Subcutaneous adipose tissue (tissue), 4 donors: ENCODE data around the gene CDK5RAP2. TPM values are rescaled to one million over a fixed set of nuclear protein-coding genes. Genes with fewer than 3 reads are reported as not detected.

Source experiments
- CTCF ChIP-seq: fragments of 450-650 bp; IDR thresholded peaks from one replicate; pipeline ENCODE4 v1.5.1; 2016; ENCODE audit warnings: low read depth, mild to moderate bottlenecking, control low read depth, antibody characterized with exemption, moderate library complexity
- total RNA-seq, 4 donors: library from RNA; depleted of rRNA; stranded (reverse); fragments of >200 nt; gene quantifications; one replicate each; pipeline ENCODE4 v1.1.0, GENCODE V29; 2016

The CDK5RAP2 gene
- total RNA-seq, 4 donors from 2014 or later, result 27.9 to 52.2 (median 38.2) TPM

- no peak for TF ChIP-seq CTCF
Measured at GRCh38 chr9:120568816-120569215, 11.2 kb downstream of the CDK5RAP2 start.

GRCh38 chr9:120567874-120568273 lies 12.1 kb downstream of the CDK5RAP2 start:
- TF ChIP-seq CTCF, result no peak

- TF ChIP-seq CTCF, result no peak
Measured at GRCh38 chr9:120567081-120567480, 12.9 kb downstream of the CDK5RAP2 start.

GRCh38 chr9:120564589-120564988 lies 15.4 kb downstream of the CDK5RAP2 start:
- no peak for TF ChIP-seq CTCF

GRCh38 chr9:120562861-120563443 lies 17.0 kb downstream of the CDK5RAP2 start:
- no peak for TF ChIP-seq CTCF

GRCh38 chr9:120561709-120562108 lies 18.3 kb downstream of the CDK5RAP2 start:
- TF ChIP-seq CTCF, result no peak

- no peak for TF ChIP-seq CTCF
Measured at GRCh38 chr9:120559546-120559945, 20.4 kb downstream of the CDK5RAP2 start.
